IMR-90 (cell line): Measurements from ENCODE around the gene TSPAN31. TPM values are rescaled to one million over a fixed set of nuclear protein-coding genes. Genes with fewer than 3 reads are reported as not detected.
A peak's percentile ranks its signal among the peaks of the same experiment; 100 is the strongest.

ENCODE experiments used
- ATAC-seq: fragments of 200-7000 bp; cut with Tn5 transposase; 2 replicates; pipeline ENCODE4 v1.9.1; 2020; ENCODE audit warnings: low read depth, mild to moderate bottlenecking, moderate library complexity
- BruUV-seq: library from RNA; stranded (reverse); fragments of 400-500 nt; replicated peaks from 2 replicates; lab custom pipeline; 2021; lab: Mats Ljungman, UMichigan
- CTCF ChIA-PET: fragments of 300-600 bp; formaldehyde crosslinking; extraction: SDS; loops from one replicate; lab custom pipeline; 2021; ENCODE audit warnings: antibody characterized with exemption; lab: Yijun Ruan, JAX
- POLR2A ChIA-PET: fragments of 300-600 bp; sonication (Branson Sonifier 250); formaldehyde crosslinking; loops from one replicate; lab custom pipeline; 2022; ENCODE audit warnings: antibody characterized with exemption; ENCODE audit not compliant: unreplicated experiment; lab: Charles Lee
- DNase-seq: peaks from one replicate; pipeline ENCODE4 v3.0.0; 2013
- H2AFZ ChIP-seq: replicated peaks from 2 replicates; pipeline ENCODE3; 2013; ENCODE audit warnings: low read length, mild to moderate bottlenecking; ENCODE audit not compliant: poor library complexity
- H2AK5ac ChIP-seq: 2 replicates; pipeline ENCODE4 v1.6.1; 2013; ENCODE audit warnings: low read depth, low read length, inconsistent platforms
- H2AK9ac ChIP-seq: replicated peaks from 2 replicates; pipeline ENCODE3; 2013; ENCODE audit warnings: mild to moderate bottlenecking, low read depth, low read length, moderate library complexity; ENCODE audit not compliant: poor library complexity
- H2BK120ac ChIP-seq: 2 replicates; pipeline ENCODE4 v1.6.1; 2013; ENCODE audit warnings: low read depth, low read length, inconsistent platforms
- H2BK15ac ChIP-seq: 3 replicates; pipeline ENCODE4 v1.6.1; 2013; ENCODE audit warnings: low read depth, low read length, inconsistent platforms
- H2BK20ac ChIP-seq: 2 replicates; pipeline ENCODE4 v1.6.1; 2013; ENCODE audit warnings: low read depth, mild to moderate bottlenecking, inconsistent platforms, low read length, moderate library complexity
- H2BK5ac ChIP-seq: 2 replicates; pipeline ENCODE4 v1.6.1; 2013; ENCODE audit warnings: mild to moderate bottlenecking, low read depth, low read length, inconsistent platforms; ENCODE audit not compliant: poor library complexity, severe bottlenecking
- H3K14ac ChIP-seq: replicated peaks from 2 replicates; pipeline ENCODE4 v1.6.1; 2013; ENCODE audit warnings: low read depth, low read length, inconsistent platforms
- H3K18ac ChIP-seq: 2 replicates; pipeline ENCODE4 v1.6.1; 2013; ENCODE audit warnings: low read depth, low read length, control low read depth
- H3K23ac ChIP-seq: 2 replicates; pipeline ENCODE4 v1.6.1; 2013; ENCODE audit warnings: low read depth, low read length, inconsistent platforms
- H3K27ac ChIP-seq: 2 replicates; pipeline ENCODE4 v1.5.1; 2013; ENCODE audit warnings: mild to moderate bottlenecking, control low read depth, low read length; ENCODE audit not compliant: insufficient read depth
- H3K27me3 ChIP-seq: 2 replicates; pipeline ENCODE4 v1.6.1; 2013; ENCODE audit warnings: low read length; ENCODE audit not compliant: control insufficient read depth, insufficient read depth
- H3K36me3 ChIP-seq: 2 replicates; pipeline ENCODE4 v1.6.1; 2013; ENCODE audit warnings: low read length, mixed read lengths; ENCODE audit not compliant: control insufficient read depth, insufficient read depth
- H3K4ac ChIP-seq: 2 replicates; pipeline ENCODE4 v1.6.1; 2013; ENCODE audit warnings: low read depth, low read length, inconsistent platforms
- H3K4me1 ChIP-seq: 2 replicates; pipeline ENCODE4 v1.6.1; 2013; ENCODE audit warnings: low read length, mixed read lengths; ENCODE audit not compliant: control insufficient read depth, insufficient read depth
- H3K4me2 ChIP-seq: 2 replicates; pipeline ENCODE4 v1.6.1; 2013; ENCODE audit warnings: low read depth, mild to moderate bottlenecking, control low read depth, low read length, moderate library complexity
- H3K4me3 ChIP-seq: 2 replicates; pipeline ENCODE4 v1.5.1; 2013; ENCODE audit warnings: low read depth, mild to moderate bottlenecking, control low read depth, low read length, moderate library complexity; ENCODE audit not compliant: insufficient read depth
- H3K56ac ChIP-seq: 2 replicates; pipeline ENCODE4 v1.6.1; 2013; ENCODE audit warnings: low read length, inconsistent platforms; ENCODE audit not compliant: insufficient read depth; ENCODE audit errors: extremely low read depth
- H3K79me1 ChIP-seq, 2 experiments: 2 replicates each; pipeline ENCODE4 v1.6.1; 2013; ENCODE audit warnings: low read length in 2 of 2, inconsistent platforms in 1 of 2, low read depth in 1 of 2
- H3K9ac ChIP-seq: 2 replicates; pipeline ENCODE4 v1.6.1; 2013; ENCODE audit warnings: low read depth, low read length, control low read depth
- H3K9me1 ChIP-seq: 2 replicates; pipeline ENCODE4 v1.6.1; 2013; ENCODE audit warnings: low read length, inconsistent platforms; ENCODE audit not compliant: insufficient read depth
- H3K9me3 ChIP-seq: 2 replicates; pipeline ENCODE4 v1.6.1; 2013; ENCODE audit warnings: low read length; ENCODE audit not compliant: control insufficient read depth, insufficient read depth
- H4K20me1 ChIP-seq: 2 replicates; pipeline ENCODE4 v1.6.1; 2013; ENCODE audit warnings: low read length, inconsistent platforms; ENCODE audit not compliant: insufficient read depth
- H4K5ac ChIP-seq: 2 replicates; pipeline ENCODE4 v1.6.1; 2013; ENCODE audit warnings: mild to moderate bottlenecking, low read depth, low read length, control low read depth
- H4K8ac ChIP-seq, 2 experiments: 2 replicates each; pipeline ENCODE4 v1.6.1; 2013; ENCODE audit warnings: low read depth in 2 of 2, low read length in 2 of 2, control low read depth in 1 of 2, inconsistent platforms in 1 of 2
- H4K91ac ChIP-seq: 2 replicates; pipeline ENCODE4 v1.6.1; 2013; ENCODE audit warnings: low read depth, low read length, inconsistent platforms; ENCODE audit not compliant: insufficient read depth
- BHLHE40 ChIP-seq: fragments of 150-350 bp; IDR thresholded peaks from 2 replicates; pipeline ENCODE4 v1.6.1; 2016; ENCODE audit warnings: mild to moderate bottlenecking, low read depth, low read length
- CEBPB ChIP-seq: IDR thresholded peaks from 2 replicates; pipeline ENCODE4 v1.6.1; 2012; ENCODE audit warnings: low read depth, low read length, improper control_type of control experiment
- CHD1 ChIP-seq: IDR thresholded peaks from 2 replicates; pipeline ENCODE4 v1.6.1; 2012; ENCODE audit warnings: low read depth, low read length, improper control_type of control experiment
- POLR2A ChIP-seq: IDR thresholded peaks from 2 replicates; pipeline ENCODE4 v1.6.1; 2012; ENCODE audit warnings: mild to moderate bottlenecking, low read depth, low read length
- RAD21 ChIP-seq: IDR thresholded peaks from 2 replicates; pipeline ENCODE4 v1.6.1; 2012; ENCODE audit warnings: low read length, improper control_type of control experiment
- RFX5 ChIP-seq: IDR thresholded peaks from 2 replicates; pipeline ENCODE4 v1.8.0; 2012; ENCODE audit warnings: low read depth, mild to moderate bottlenecking, low read length, moderate library complexity
- WGBS, 2 experiments: methylation state at CpG; one replicate each; pipeline versions ENCODE4 v1.1.5 to v1.1.7; 2013; ENCODE audit warnings: missing lambda C conversion rate in 2 of 2; ENCODE audit not compliant: insufficient read length in 1 of 2; ENCODE audit errors: extremely low coverage in 2 of 2; 5-methylcytosine and 5-hydroxymethylcytosine counted together
- dilution Hi-C: fragments of 300-500 bp; cut with HindIII; formaldehyde crosslinking; loops from one replicate; pipeline ENCODE4 v1.14.3; 2018; ENCODE audit warnings: low sequenced_read_pairs; ENCODE audit not compliant: unreplicated experiment
- in situ Hi-C: fragments of 300-500 bp; cut with MboI; formaldehyde crosslinking; loops from 3 replicates; pipeline ENCODE4 v1.14.3; 2019; ENCODE audit warnings: low sequenced_read_pairs, inconsistent platforms, mixed read lengths
- intact Hi-C: fragments of 100-400 bp; cut with micrococcal nuclease; formaldehyde crosslinking; loops from 2 replicates; pipeline ENCODE4 v1.10.0; 2022
- polyA plus RNA-seq, 3 experiments: library from polyadenylated mRNA; depleted of rRNA; stranded (reverse); fragments of >200 nt; gene quantifications; 2 replicates each; pipeline ENCODE4 v1.2.3, GENCODE V29; 2012; ENCODE audit warnings: low replicate concordance in 1 of 3
- total RNA-seq: library from RNA; depleted of rRNA; stranded (reverse); fragments of >200 nt; gene quantifications from 2 replicates; pipeline ENCODE4 v1.2.3, GENCODE V29; 2012

Gene TSPAN31
- total and polyA plus RNA-seq, 2 of the 4 experiments (the other 2 are of a cell fraction) = 12.3 to 71.2 TPM

DNA sequence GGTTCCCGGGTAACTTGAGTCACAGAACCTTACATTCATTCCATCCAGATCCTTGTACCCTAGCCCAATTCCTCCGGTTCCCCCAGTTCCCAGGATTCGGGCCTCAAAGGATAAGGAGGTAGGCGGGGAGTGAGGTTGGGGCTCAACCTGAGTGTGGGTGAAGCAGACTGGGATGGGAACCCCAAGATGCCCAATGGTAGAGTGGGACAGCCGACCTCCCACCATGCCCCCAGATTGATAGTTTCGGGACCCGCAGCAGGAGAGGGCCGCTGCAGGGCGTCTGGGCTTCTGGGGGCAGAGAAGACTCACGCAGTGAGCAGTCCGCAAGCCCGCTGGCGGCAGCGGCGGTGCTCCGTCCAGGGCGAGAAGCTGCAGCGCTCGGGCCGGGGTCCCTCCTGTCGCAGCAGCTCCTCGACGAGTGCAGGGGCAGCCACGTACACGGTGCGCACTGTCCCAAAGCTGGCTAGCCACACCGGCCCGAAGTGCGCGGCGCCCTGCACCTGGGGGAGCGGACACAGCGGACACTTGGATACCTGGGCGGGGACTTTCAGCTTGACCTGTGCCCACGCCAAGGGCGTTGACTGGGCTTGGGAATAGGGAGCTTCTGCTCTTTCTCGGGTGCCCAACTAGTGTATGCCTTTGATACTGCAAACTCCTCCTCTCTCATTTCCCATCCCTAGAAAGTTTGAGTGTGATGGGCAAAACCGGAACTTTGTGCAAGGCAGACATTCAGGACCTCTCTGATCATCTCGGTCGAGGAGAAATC is 21.0 kb downstream of the TSPAN31 start (continued):
- no peak for TF ChIP-seq RFX5

DNA sequence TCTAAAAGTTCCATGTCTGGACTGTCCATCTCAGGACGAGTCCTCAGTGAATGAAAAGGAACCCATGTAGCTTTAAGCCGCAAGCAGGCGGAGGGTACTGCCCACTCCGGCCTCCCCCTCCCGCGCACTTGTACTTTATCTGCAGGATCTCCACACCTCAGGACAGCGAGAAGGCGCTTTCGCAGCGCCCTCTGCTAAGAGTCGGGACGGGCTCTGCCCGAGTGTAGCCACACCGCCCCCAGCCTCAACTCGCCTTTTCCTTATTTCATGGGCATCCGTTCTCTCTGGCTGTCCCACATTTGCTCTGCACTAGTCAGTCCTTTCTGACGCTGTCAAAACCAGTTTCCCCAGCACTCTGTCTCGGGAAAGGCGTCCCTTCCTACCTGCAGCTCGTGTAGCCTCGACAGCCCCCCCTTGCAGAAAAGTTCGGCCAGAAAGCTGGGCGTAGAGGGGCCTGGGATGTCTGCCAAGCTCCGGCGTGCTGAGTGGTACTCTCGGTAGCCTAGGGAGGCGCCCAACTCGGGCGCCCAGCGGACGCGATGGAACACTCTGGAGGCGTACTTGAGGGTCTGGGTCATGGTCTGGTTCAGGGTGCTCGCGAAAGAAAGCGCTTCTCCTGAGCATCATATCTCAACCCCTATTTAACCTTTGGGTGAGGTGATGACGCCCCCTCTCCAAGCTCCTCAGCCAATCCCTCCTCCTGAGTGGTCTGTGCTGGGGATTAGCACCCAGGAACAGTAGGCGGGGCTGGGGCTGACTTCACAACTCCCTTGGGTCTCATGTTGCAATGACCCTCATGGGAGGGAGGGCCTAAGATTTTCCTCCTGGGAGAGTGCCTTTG is 21.8 kb downstream of the TSPAN31 start, which contains the start of gene CYP27B1:
TSS of gene CYP27B1 (minus strand) at position 615 of the 841 bp plus-strand sequence. CDS start at position 578, 37 bp downstream.
- H3K56ac ChIP-seq = no peak within 1 kb of the TSS
- H3K4me2 ChIP-seq = peak within 1 kb of the TSS; percentile 70
- H3K18ac ChIP-seq = no peak within 1 kb of the TSS
- peak within 1 kb of the TSS; percentile 82 for H2AFZ ChIP-seq
- no TSS peak for BruUV-seq
- ATAC-seq = peak; percentile 30
- intact Hi-C loops = no loop called here
- no peak within 1 kb of the TSS for H2BK20ac ChIP-seq
- no peaks in the 10 kb centered on the region for H4K20me1 ChIP-seq
- H3K9me3 ChIP-seq = peaks cover 2% of the 10 kb centered on the region; the same call in 1 of the 2 replicates
- dilution Hi-C loops = no loop called here
- in situ Hi-C loops = no loop called here
- 11% methylated on average over 24 of the region's 38 CpGs; no CpG with 5 or more reads in 1 of the 2 experiments for WGBS, 2 experiments
- no peak within 1 kb of the TSS for H2BK15ac ChIP-seq
- ChIA-PET POLR2A (no interaction called here), CTCF (interaction anchor here (0.7 kb wide), 1 partner anchor 11 kb away, joined by 3 read pairs; no protein-coding TSS in a partner anchor)
- no peak within 1 kb of the TSS for H2BK120ac ChIP-seq
- TF ChIP-seq CEBPB = peak; percentile 36; the same call in 1 of the 2 replicates
- no peak for TF ChIP-seq POLR2A
- TF ChIP-seq CHD1 = no peak
- no peak for TF ChIP-seq BHLHE40
- no peak for TF ChIP-seq RFX5
- no peak for TF ChIP-seq RAD21
- no peak within 1 kb of the TSS for H4K91ac ChIP-seq
- H3K9me1 ChIP-seq = peaks cover 9% of the 10 kb centered on the region
- H3K23ac ChIP-seq = peak within 1 kb of the TSS; percentile 71; the same call in 1 of the 2 replicates
- peak within 1 kb of the TSS; percentile 10 for H3K4me3 ChIP-seq
- H2AK5ac ChIP-seq = no peak within 1 kb of the TSS
- H3K4ac ChIP-seq = no peak within 1 kb of the TSS
- peaks cover 10 to 14% of the 10 kb centered on the region in 2 experiments; a peak in 3 of 4 replicates for H3K79me1 ChIP-seq
- no peak within 1 kb of the TSS for H4K5ac ChIP-seq
- H2BK5ac ChIP-seq = no peak within 1 kb of the TSS
- H3K14ac ChIP-seq = no peak within 1 kb of the TSS
- H3K9ac ChIP-seq = no peak within 1 kb of the TSS
- no peak within 1 kb of the TSS for H3K27ac ChIP-seq
- peaks cover 43% of the 10 kb centered on the region for H3K27me3 ChIP-seq
- H3K36me3 ChIP-seq = peaks cover 1% of the 10 kb centered on the region; the same call in 1 of the 2 replicates
- no peak within 1 kb of the TSS for H4K8ac ChIP-seq
- peaks cover 11% of the 10 kb centered on the region; the same call in 1 of the 2 replicates for H3K4me1 ChIP-seq
- DNase-seq = peak; percentile 7
- H2AK9ac ChIP-seq = no peak within 1 kb of the TSS
